Medulla oblongata (tissue), 1 donor: ENCODE measurements around the gene SEMA3B.
"Not testable (repeated sequence)": the region's sequence is repeated elsewhere in the genome, so short reads cannot be mapped to it uniquely, and the experiment has no call there.

ENCODE experiments used
- DNase-seq: peaks from one replicate; pipeline ENCODE4 v3.0.0-alpha.2; 2015; ENCODE audit errors: extremely low spot score

Gene SEMA3B

GRCh38 chr3:50237754-50238548, 31.0 kb upstream of the SEMA3B start:
- peak; percentile 80 for DNase-seq

- peak; percentile 85 for DNase-seq
These were observed 30.4 kb upstream of the SEMA3B start for GRCh38 chr3:50238549-50239026.

GRCh38 chr3:50239649-50240048, 29.3 kb upstream of the SEMA3B start:
- no peak for DNase-seq

GRCh38 chr3:50241163-50241562, 27.8 kb upstream of the SEMA3B start:
- DNase-seq: no peak

GRCh38 chr3:50241713-50242380, 27.1 kb upstream of the SEMA3B start:
- DNase-seq: no peak

- DNase-seq: no peak
These were observed 26.6 kb upstream of the SEMA3B start for GRCh38 chr3:50242381-50242770.

- DNase-seq: peak; percentile 82
These were observed 25.9 kb upstream of the SEMA3B start for GRCh38 chr3:50242851-50243542.

- DNase-seq: no peak
These were observed 25.4 kb upstream of the SEMA3B start for GRCh38 chr3:50243543-50243895.

GRCh38 chr3:50244813-50245212, 24.1 kb upstream of the SEMA3B start:
- not testable (repeated sequence) for DNase-seq

- no peak for DNase-seq
These were observed 23.6 kb upstream of the SEMA3B start for GRCh38 chr3:50245251-50245745.

GRCh38 chr3:50245831-50246516, 23.0 kb upstream of the SEMA3B start:
- peak; percentile 92 for DNase-seq

GRCh38 chr3:50246517-50246954, 22.4 kb upstream of the SEMA3B start:
- no peak for DNase-seq

- no peak for DNase-seq
These were observed 20.6 kb upstream of the SEMA3B start for GRCh38 chr3:50248387-50248786.

GRCh38 chr3:50249457-50249856, 19.5 kb upstream of the SEMA3B start:
- DNase-seq: no peak

GRCh38 chr3:50250514-50250913, 18.4 kb upstream of the SEMA3B start:
- DNase-seq: no peak

GRCh38 chr3:50251220-50251619, 17.7 kb upstream of the SEMA3B start:
- DNase-seq: no peak

GRCh38 chr3:50254577-50255250, 14.2 kb upstream of the SEMA3B start:
- no peak for DNase-seq

GRCh38 chr3:50255251-50255615, 13.7 kb upstream of the SEMA3B start:
- no peak for DNase-seq

- no peak for DNase-seq
These were observed 11.7 kb upstream of the SEMA3B start for GRCh38 chr3:50256978-50257890.

- no peak for DNase-seq
These were observed 10.8 kb upstream of the SEMA3B start for GRCh38 chr3:50258029-50258680.
